ENCODE measurements around the gene PCDHGB4. TPM values are rescaled to one million over a fixed set of nuclear protein-coding genes. Genes with fewer than 3 reads are reported as not detected.

The PCDHGB4 gene
- total RNA-seq, 2 donors from 2014 or later = 6.7 to 9.9 TPM

DNA sequence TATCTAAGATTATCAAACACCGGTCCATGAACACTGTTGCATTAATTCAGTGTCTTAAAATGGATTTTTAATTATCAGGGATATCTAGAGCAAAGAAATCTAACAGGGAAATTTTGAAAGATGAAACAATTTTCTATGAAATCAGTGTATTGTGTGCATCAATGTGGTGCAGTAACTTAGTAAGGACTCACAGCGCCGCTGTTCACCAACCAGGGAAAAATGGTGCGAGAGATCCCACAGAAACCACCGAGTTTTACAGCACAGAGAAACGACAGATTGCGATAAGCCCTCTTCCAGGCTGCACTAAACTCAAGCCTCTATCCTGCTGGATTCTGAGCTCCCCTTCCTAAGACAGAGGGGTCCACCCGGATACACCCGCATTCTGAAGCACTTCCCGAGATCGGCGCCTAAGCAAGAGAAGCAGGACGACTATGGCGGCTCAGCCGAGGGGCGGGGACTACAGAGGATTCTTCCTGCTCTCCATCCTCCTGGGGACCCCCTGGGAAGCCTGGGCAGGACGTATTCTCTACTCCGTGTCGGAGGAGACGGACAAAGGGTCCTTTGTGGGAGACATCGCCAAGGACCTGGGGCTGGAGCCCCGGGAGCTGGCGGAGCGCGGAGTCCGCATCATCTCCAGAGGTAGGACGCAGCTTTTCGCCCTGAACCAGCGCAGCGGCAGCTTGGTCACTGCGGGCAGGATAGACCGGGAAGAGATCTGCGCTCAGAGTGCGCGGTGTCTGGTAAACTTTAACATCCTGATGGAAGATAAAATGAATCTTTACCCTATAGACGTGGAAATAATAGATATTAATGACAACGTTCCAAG lies 4.8 kb upstream of the PCDHGB4 start, which contains the start of gene PCDHGA7:
TSS of gene PCDHGA7 (plus strand) at position 274 of the 826 bp plus-strand sequence. CDS start at position 432, 158 bp downstream.
- Histone ChIP-seq H3K27ac (no peak within 1 kb of the TSS), H3K36me3 (no peaks in the 10 kb centered on the region), H3K4me1 (replicated peaks) (no peaks in the 10 kb centered on the region), H3K9me3 (no peaks in the 10 kb centered on the region), H3K4me3 (peak within 1 kb of the TSS; percentile 11 to 17), H3K27me3 (replicated peaks; ENCODE audit: insufficient read depth) (no peaks in the 10 kb centered on the region)
- TF ChIP-seq POLR2AphosphoS5 (IDR thresholded peaks at IDR 0.05) = no peak
- TF ChIP-seq, protein P1, sequence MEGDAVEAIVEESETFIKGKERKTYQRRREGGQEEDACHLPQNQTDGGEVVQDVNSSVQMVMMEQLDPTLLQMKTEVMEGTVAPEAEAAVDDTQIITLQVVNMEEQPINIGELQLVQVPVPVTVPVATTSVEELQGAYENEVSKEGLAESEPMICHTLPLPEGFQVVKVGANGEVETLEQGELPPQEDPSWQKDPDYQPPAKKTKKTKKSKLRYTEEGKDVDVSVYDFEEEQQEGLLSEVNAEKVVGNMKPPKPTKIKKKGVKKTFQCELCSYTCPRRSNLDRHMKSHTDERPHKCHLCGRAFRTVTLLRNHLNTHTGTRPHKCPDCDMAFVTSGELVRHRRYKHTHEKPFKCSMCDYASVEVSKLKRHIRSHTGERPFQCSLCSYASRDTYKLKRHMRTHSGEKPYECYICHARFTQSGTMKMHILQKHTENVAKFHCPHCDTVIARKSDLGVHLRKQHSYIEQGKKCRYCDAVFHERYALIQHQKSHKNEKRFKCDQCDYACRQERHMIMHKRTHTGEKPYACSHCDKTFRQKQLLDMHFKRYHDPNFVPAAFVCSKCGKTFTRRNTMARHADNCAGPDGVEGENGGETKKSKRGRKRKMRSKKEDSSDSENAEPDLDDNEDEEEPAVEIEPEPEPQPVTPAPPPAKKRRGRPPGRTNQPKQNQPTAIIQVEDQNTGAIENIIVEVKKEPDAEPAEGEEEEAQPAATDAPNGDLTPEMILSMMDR (IDR thresholded peaks at IDR 0.05) = peak in 1 of 4 experiments; percentile 8
- intact Hi-C loops (cut with DNase I) = no loop called here
- WGBS = 15% methylated on average over 37 of the region's 37 CpGs
- no peak for DNase-seq (ENCODE audit: low spot score)

DNA sequence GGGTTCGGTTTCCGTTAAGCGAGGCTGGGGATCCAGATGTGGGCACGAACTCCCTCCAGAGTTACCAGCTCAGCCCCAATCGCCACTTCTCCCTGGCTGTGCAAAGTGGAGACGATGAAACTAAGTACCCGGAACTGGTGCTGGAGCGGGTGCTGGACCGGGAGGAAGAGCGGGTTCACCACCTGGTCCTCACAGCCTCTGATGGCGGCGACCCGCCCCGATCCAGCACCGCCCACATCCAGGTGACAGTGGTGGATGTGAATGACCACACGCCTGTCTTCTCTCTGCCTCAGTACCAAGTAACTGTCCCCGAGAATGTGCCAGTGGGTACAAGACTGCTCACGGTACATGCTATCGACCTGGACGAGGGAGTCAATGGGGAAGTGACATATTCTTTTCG lies 4.2 kb upstream of the PCDHGB4 start:
- H3K27me3 ChIP-seq (replicated peaks; ENCODE audit: insufficient read depth) = no peaks in the 10 kb centered on the region
- WGBS = 24% methylated on average over 21 of the region's 21 CpGs
- H3K4me3 ChIP-seq = no peak overlapping the region
- intact Hi-C loops (cut with DNase I) = no loop called here
- H3K9me3 ChIP-seq = no peaks in the 10 kb centered on the region
- no peak overlapping the region for H3K27ac ChIP-seq
- TF ChIP-seq POLR2AphosphoS5 (IDR thresholded peaks at IDR 0.05) = no peak
- TF ChIP-seq, protein P1 (IDR thresholded peaks at IDR 0.05) = no peak
- TF ChIP-seq POLR2A (IDR thresholded peaks at IDR 0.05) = no peak
- no peaks in the 10 kb centered on the region for H3K36me3 ChIP-seq
- no peaks in the 10 kb centered on the region for H3K4me1 ChIP-seq (replicated peaks)
- DNase-seq (ENCODE audit: low spot score) = no peak

DNA sequence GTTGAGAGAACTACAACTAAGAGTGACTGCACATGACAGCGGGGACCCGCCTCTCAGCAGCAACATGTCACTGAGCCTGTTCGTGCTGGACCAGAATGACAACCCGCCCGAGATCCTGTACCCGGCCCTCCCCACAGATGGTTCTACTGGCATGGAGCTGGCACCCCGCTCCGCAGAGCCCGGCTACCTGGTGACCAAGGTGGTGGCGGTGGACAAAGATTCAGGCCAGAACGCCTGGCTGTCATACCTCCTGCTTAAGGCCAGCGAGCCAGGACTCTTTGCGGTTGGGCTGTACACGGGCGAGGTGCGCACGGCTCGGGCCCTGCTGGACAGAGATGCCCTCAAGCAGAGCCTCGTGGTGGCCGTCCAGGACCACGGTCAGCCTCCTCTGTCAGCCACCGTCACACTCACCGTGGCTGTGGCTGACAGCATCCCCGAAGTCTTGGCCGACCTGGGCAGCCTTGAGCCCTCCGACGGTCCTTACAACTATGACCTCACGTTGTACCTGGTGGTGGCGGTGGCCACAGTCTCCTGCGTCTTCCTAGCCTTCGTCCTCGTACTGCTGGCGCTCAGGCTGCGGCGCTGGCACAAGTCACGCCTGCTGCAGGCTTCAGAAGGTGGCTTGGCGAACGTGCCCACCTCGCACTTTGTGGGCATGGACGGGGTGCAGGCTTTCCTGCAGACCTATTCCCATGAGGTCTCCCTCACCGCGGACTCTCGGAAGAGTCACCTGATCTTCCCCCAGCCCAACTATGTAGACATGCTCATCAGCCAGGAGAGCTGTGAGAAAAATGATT lies 2.8 kb upstream of the PCDHGB4 start:
- Histone ChIP-seq H3K36me3 (no peaks in the 10 kb centered on the region), H3K4me1 (replicated peaks) (no peaks in the 10 kb centered on the region), H3K27me3 (replicated peaks; ENCODE audit: insufficient read depth) (peaks cover 1% of the 10 kb centered on the region), H3K9me3 (no peaks in the 10 kb centered on the region), H3K4me3 (no peak overlapping the region), H3K27ac (no peak overlapping the region)
- TF ChIP-seq POLR2AphosphoS5 (IDR thresholded peaks at IDR 0.05) = no peak
- intact Hi-C loops (cut with DNase I) = no loop called here
- 31% methylated on average over 30 of the region's 43 CpGs for WGBS
- no peak for DNase-seq (ENCODE audit: low spot score)

DNA sequence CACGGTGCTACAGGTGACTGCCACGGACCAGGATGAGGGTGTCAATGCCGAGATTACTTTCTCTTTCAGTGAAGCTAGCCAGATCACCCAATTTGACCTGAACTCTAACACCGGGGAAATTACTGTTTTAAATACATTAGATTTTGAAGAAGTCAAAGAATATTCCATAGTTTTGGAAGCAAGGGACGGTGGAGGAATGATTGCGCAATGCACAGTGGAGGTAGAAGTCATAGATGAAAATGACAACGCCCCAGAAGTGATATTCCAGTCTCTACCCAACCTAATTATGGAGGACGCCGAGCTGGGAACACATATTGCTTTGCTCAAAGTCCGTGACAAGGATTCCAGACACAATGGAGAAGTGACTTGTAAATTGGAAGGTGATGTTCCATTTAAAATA lies 1.2 kb downstream of the PCDHGB4 start:
- intact Hi-C loops (cut with DNase I) = no loop called here

More for the DNA sequence above, 1.2 kb downstream of the PCDHGB4 start:
- Histone ChIP-seq H3K27ac (no peak overlapping the region), H3K4me3 (no peak overlapping the region), H3K9me3 (no peaks in the 10 kb centered on the region), H3K4me1 (replicated peaks) (no peaks in the 10 kb centered on the region), H3K27me3 (replicated peaks; ENCODE audit: insufficient read depth) (peaks cover 4% of the 10 kb centered on the region), H3K36me3 (no peaks in the 10 kb centered on the region)
- DNase-seq (ENCODE audit: low spot score) = no peak
- 42% methylated on average over 10 of the region's 10 CpGs for WGBS
- TF ChIP-seq, protein P1 (IDR thresholded peaks at IDR 0.05) = no peak
- no peak for TF ChIP-seq POLR2AphosphoS5 (IDR thresholded peaks at IDR 0.05)
- no peak for TF ChIP-seq POLR2A (IDR thresholded peaks at IDR 0.05)
